ENCODE measurements around the gene NOP53. TPM values are rescaled to one million over a fixed set of nuclear protein-coding genes. Genes with fewer than 3 reads are reported as not detected.

Gene NOP53
- total and polyA plus RNA-seq, 9 of the 15 experiments (the other 6 are each of a cell fraction or from before 2014, with no cell fraction given) = 6.5 to 274 (median 145) TPM

GRCh38 chr19:47707135-47707925, 38.0 kb upstream of the NOP53 start (continued):
- TF ChIP-seq ELK1 (CRISPR knock-in tag; IDR thresholded peaks at IDR 0.05) (no peak), TEAD1 (CRISPR knock-in tag; IDR thresholded peaks at IDR 0.05) (no peak), NR0B1 (IDR thresholded peaks at IDR 0.05; ENCODE audit: partially characterized antibody) (no peak), SNIP1 (IDR thresholded peaks at IDR 0.05; ENCODE audit: low read depth) (no peak), RUNX1 (IDR thresholded peaks at IDR 0.05; ENCODE audit: low read depth) (no peak), FOXP1 (CRISPR knock-in tag; IDR thresholded peaks at IDR 0.05) (no peak), ZSCAN32 (CRISPR knock-in tag; IDR thresholded peaks at IDR 0.05) (no peak), SMAD4 (CRISPR knock-in tag; conservative IDR thresholded peaks at IDR 0.05) (no peak), CEBPB (tag; IDR thresholded peaks at IDR 0.05) (peak; percentile 65), ZFPM2 (CRISPR knock-in tag; IDR thresholded peaks at IDR 0.05) (no peak), ZNF511 (CRISPR knock-in tag; IDR thresholded peaks at IDR 0.05) (no peak), MECOM (CRISPR knock-in tag; IDR thresholded peaks at IDR 0.05) (no peak), POLR2H (tag; IDR thresholded peaks at IDR 0.05; ENCODE audit: low read depth) (no peak), NR2F6 (CRISPR knock-in tag; IDR thresholded peaks at IDR 0.05) (no peak), ZZZ3 (IDR thresholded peaks at IDR 0.05) (no peak), ATF2 (CRISPR knock-in tag; IDR thresholded peaks at IDR 0.05) (no peak), GABPB1 (CRISPR knock-in tag; IDR thresholded peaks at IDR 0.05) (peak; percentile 74; the same call in 1 of the 2 replicates), ARID2 (IDR thresholded peaks at IDR 0.05) (peak; percentile 79), ZNF277 (CRISPR knock-in tag; IDR thresholded peaks at IDR 0.05; ENCODE audit: borderline replicate concordance) (no peak), FIP1L1 (IDR thresholded peaks at IDR 0.05; ENCODE audit: low read depth, low read length, poor library complexity, severe bottlenecking) (no peak), PML (IDR thresholded peaks at IDR 0.05; ENCODE audit: low read length) (no peak), TCF15 (CRISPR knock-in tag; IDR thresholded peaks at IDR 0.05) (no peak), ZNF551 (CRISPR knock-in tag; IDR thresholded peaks at IDR 0.05) (no peak), SMARCA5 (IDR thresholded peaks at IDR 0.05) (peak; percentile 97)
